Measurements from ENCODE around the gene DNAH10.

The DNAH10 gene

DNA sequence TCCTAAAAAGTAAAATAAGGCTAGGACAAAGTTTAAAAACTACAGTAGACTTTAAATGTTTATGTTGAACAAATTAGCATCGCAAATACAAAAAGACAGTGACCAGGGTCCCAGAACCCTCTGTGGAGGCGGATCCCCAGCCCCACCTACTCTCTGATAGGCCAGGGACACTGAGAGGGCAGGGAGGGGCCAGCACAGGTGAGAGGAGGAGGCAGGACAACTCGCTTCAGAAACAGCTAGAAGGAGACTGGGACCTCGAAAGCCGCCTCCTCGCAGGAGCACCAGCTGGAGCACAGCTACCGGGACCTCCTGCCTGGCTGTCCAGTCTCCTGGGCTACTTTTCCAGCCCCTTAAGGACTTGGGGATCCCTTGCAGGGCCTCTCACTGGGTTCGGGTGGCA, 992 bp downstream of the DNAH10 start:
- no peak for TF ChIP-seq CREB1 (IDR thresholded peaks at IDR 0.05; ENCODE audit: low read depth)
- TF ChIP-seq ZBTB7A (IDR thresholded peaks at IDR 0.05; ENCODE audit: low read depth), result no peak
- TF ChIP-seq EGR1 (IDR thresholded peaks at IDR 0.05), result no peak
- TF ChIP-seq TEAD4 (IDR thresholded peaks at IDR 0.05), result no peak
- no peak for TF ChIP-seq EP300 (IDR thresholded peaks at IDR 0.05; ENCODE audit: borderline replicate concordance)
- TF ChIP-seq, protein P1, sequence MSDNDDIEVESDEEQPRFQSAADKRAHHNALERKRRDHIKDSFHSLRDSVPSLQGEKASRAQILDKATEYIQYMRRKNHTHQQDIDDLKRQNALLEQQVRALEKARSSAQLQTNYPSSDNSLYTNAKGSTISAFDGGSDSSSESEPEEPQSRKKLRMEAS (IDR thresholded peaks at IDR 0.05), result no peak
- TF ChIP-seq, protein P2, sequence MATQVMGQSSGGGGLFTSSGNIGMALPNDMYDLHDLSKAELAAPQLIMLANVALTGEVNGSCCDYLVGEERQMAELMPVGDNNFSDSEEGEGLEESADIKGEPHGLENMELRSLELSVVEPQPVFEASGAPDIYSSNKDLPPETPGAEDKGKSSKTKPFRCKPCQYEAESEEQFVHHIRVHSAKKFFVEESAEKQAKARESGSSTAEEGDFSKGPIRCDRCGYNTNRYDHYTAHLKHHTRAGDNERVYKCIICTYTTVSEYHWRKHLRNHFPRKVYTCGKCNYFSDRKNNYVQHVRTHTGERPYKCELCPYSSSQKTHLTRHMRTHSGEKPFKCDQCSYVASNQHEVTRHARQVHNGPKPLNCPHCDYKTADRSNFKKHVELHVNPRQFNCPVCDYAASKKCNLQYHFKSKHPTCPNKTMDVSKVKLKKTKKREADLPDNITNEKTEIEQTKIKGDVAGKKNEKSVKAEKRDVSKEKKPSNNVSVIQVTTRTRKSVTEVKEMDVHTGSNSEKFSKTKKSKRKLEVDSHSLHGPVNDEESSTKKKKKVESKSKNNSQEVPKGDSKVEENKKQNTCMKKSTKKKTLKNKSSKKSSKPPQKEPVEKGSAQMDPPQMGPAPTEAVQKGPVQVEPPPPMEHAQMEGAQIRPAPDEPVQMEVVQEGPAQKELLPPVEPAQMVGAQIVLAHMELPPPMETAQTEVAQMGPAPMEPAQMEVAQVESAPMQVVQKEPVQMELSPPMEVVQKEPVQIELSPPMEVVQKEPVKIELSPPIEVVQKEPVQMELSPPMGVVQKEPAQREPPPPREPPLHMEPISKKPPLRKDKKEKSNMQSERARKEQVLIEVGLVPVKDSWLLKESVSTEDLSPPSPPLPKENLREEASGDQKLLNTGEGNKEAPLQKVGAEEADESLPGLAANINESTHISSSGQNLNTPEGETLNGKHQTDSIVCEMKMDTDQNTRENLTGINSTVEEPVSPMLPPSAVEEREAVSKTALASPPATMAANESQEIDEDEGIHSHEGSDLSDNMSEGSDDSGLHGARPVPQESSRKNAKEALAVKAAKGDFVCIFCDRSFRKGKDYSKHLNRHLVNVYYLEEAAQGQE (IDR thresholded peaks at IDR 0.05; ENCODE audit: low read depth), result no peak
- TF ChIP-seq, protein P3, sequence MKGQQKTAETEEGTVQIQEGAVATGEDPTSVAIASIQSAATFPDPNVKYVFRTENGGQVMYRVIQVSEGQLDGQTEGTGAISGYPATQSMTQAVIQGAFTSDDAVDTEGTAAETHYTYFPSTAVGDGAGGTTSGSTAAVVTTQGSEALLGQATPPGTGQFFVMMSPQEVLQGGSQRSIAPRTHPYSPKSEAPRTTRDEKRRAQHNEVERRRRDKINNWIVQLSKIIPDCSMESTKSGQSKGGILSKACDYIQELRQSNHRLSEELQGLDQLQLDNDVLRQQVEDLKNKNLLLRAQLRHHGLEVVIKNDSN (IDR thresholded peaks at IDR 0.05), result no peak
- no peak for TF ChIP-seq YY1 (IDR thresholded peaks at IDR 0.05; ENCODE audit: low read depth)
- no peak for TF ChIP-seq TCF12 (IDR thresholded peaks at IDR 0.05; ENCODE audit: low read depth)

DNA sequence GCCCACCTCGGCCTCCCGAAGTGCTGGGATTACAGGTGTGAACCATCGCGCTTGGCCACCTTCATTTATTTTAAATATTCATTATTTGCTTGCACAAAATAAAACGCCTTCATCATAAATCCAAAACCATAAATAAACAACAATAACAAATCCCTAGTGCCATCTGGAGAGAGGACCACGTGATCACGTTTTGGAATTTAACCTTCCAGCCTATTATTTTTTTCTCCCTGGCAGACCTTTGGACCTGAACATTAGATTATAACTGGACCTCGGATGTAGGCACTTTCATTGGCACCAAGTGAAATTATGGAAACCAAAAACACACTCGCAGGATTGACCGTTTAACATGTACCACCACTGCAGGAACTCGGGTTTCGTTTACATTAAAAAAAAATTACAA, 2.0 kb downstream of the DNAH10 start:
- TF ChIP-seq TAF1 (IDR thresholded peaks at IDR 0.05; ENCODE audit: low read depth) (no peak), CREB1 (IDR thresholded peaks at IDR 0.05; ENCODE audit: low read depth) (no peak), NFIC (IDR thresholded peaks at IDR 0.05) (no peak), RAD21 (IDR thresholded peaks at IDR 0.05; ENCODE audit: low read depth) (no peak), EP300 (IDR thresholded peaks at IDR 0.05; ENCODE audit: borderline replicate concordance) (no peak), ZBTB7A (IDR thresholded peaks at IDR 0.05; ENCODE audit: low read depth) (no peak), TEAD4 (IDR thresholded peaks at IDR 0.05) (no peak), YY1 (IDR thresholded peaks at IDR 0.05; ENCODE audit: low read depth) (no peak), TCF12 (IDR thresholded peaks at IDR 0.05; ENCODE audit: low read depth) (no peak), FOXM1 (IDR thresholded peaks at IDR 0.05; ENCODE audit: borderline replicate concordance, low read depth) (no peak), CEBPB (IDR thresholded peaks at IDR 0.05) (no peak)
- TF ChIP-seq, protein P3 (IDR thresholded peaks at IDR 0.05), result no peak
- TF ChIP-seq, protein P2 (IDR thresholded peaks at IDR 0.05; ENCODE audit: low read depth), result no peak
- TF ChIP-seq, protein P1 (IDR thresholded peaks at IDR 0.05), result no peak

DNA sequence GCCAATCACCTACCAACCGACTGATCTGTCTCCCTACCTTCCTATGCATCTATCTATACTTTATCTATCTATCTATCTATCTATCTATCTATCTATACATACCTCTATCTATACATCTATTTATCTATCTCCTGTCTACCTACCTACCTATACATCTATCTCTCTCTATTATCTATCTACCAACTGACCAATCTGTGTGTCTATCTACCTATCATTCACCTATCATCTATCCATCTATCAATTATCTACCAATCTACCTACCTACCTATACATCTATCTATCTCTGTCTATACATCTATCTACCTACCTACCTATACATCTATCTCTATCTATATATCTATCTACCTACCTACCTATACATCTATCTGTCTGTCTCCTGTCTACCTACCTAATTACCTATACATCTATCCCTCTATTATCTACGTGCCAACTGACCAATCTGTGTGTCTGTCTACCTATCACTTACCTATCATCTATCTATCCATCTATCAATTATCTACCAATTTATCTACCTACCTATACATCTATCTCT, 3.5 kb downstream of the DNAH10 start:
- TF ChIP-seq FOXM1 (IDR thresholded peaks at IDR 0.05; ENCODE audit: borderline replicate concordance, low read depth), result no peak
- TF ChIP-seq, protein P1 (IDR thresholded peaks at IDR 0.05), result no peak

DNA sequence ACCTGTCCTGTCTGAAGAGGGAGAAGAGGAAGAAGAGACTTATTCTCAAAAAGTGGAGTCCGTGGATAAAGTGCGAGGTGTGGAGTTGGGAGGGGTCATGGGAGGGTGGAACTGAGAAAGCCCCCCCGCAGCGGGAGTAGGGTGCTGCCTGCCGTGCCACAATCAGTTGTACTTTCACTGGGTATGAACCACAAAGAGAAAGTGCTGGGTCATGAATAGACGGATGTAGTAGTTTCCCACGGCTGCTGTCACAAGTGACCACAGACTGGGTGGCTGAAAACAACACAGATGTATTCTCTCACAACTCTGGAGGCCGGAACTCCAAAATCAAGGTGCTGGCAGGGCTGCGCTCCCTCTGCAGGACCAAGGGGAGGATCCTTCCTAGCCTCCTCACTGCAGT, 5.5 kb downstream of the DNAH10 start:
- TF ChIP-seq TEAD4 (IDR thresholded peaks at IDR 0.05) (no peak), RAD21 (IDR thresholded peaks at IDR 0.05; ENCODE audit: low read depth) (no peak), FOXM1 (IDR thresholded peaks at IDR 0.05; ENCODE audit: borderline replicate concordance, low read depth) (no peak), NFIC (IDR thresholded peaks at IDR 0.05) (no peak), YY1 (IDR thresholded peaks at IDR 0.05; ENCODE audit: low read depth) (no peak), CREB1 (IDR thresholded peaks at IDR 0.05; ENCODE audit: low read depth) (no peak), EGR1 (IDR thresholded peaks at IDR 0.05) (no peak), EP300 (IDR thresholded peaks at IDR 0.05; ENCODE audit: borderline replicate concordance) (no peak), TCF12 (IDR thresholded peaks at IDR 0.05; ENCODE audit: low read depth) (no peak), CEBPB (IDR thresholded peaks at IDR 0.05) (no peak), TAF1 (IDR thresholded peaks at IDR 0.05; ENCODE audit: low read depth) (no peak), ZBTB7A (IDR thresholded peaks at IDR 0.05; ENCODE audit: low read depth) (no peak)
- TF ChIP-seq, protein P2 (IDR thresholded peaks at IDR 0.05; ENCODE audit: low read depth), result no peak
- TF ChIP-seq, protein P3 (IDR thresholded peaks at IDR 0.05), result no peak
- TF ChIP-seq, protein P1 (IDR thresholded peaks at IDR 0.05), result no peak

All from Ishikawa (cell line).